Lung (tissue), 12 donors: Measurements from ENCODE around the gene CDH4. TPM values are rescaled to one million over a fixed set of nuclear protein-coding genes. Genes with fewer than 3 reads are reported as not detected.

Experiments
- ATAC-seq: fragments of 200-7000 bp; cut with Tn5 transposase; one replicate; pipeline ENCODE4 v1.9.1; 2020; ENCODE audit warnings: moderate number of reproducible peaks; ENCODE audit not compliant: insufficient read depth, low FRiP score
- DNase-seq, 3 donors: peaks; one replicate each; pipeline ENCODE4 v3.0.0-alpha.2; 2013 to 2017
- H3K27ac ChIP-seq, 2 donors: one replicate each; pipeline ENCODE4 v1.5.1; 2013; ENCODE audit warnings: mild to moderate bottlenecking in 2 of 2, moderate library complexity in 2 of 2, control low read depth in 1 of 2, inconsistent platforms in 1 of 2, low read depth in 1 of 2, low read length in 1 of 2
- H3K27me3 ChIP-seq, 3 donors: one replicate each; pipeline ENCODE4 v1.5.1; 2013; ENCODE audit warnings: low read length in 2 of 3; ENCODE audit not compliant: control insufficient read depth in 3 of 3, insufficient read depth in 3 of 3
- H3K36me3 ChIP-seq, 4 donors: one replicate each; pipeline ENCODE4 v1.5.1; 2013; ENCODE audit warnings: low read length in 4 of 4, mild to moderate bottlenecking in 1 of 4, moderate library complexity in 1 of 4; ENCODE audit not compliant: control insufficient read depth in 4 of 4, insufficient read depth in 4 of 4
- H3K4me1 ChIP-seq, 5 donors: one replicate each; pipeline ENCODE4 v1.5.1; 2013; ENCODE audit warnings: low read length in 5 of 5, mild to moderate bottlenecking in 2 of 5, moderate library complexity in 1 of 5; ENCODE audit not compliant: control insufficient read depth in 5 of 5, insufficient read depth in 5 of 5
- H3K4me3 ChIP-seq: one replicate; pipeline ENCODE4 v1.5.1; 2013; ENCODE audit warnings: mild to moderate bottlenecking, control low read depth, moderate library complexity
- H3K9ac ChIP-seq, 2 donors: one replicate each; pipeline ENCODE4 v1.5.1; 2013; ENCODE audit warnings: low read length in 2 of 2, control low read depth in 1 of 2; ENCODE audit not compliant: insufficient read depth in 1 of 2
- H3K9me3 ChIP-seq, 4 donors: one replicate each; pipeline ENCODE4 v1.5.1; 2013; ENCODE audit warnings: low read length in 3 of 4, mild to moderate bottlenecking in 1 of 4, moderate library complexity in 1 of 4; ENCODE audit not compliant: control insufficient read depth in 4 of 4, insufficient read depth in 3 of 4
- WGBS, 2 donors: extraction: QIAGEN DNeasy Blood & Tissue Kit; methylation state at CpG; one replicate each; pipeline ENCODE4 v1.1.7; 2013; 5-methylcytosine and 5-hydroxymethylcytosine counted together
- polyA plus RNA-seq, 2 donors: library from polyadenylated mRNA; stranded (reverse); fragments of 200-250 nt; gene quantifications; one replicate each; pipeline ENCODE4 v1.2.1, GENCODE V29; 2013
- total RNA-seq, 2 donors: library from RNA; depleted of rRNA in 1 of 2; stranded (reverse); fragments of >200 nt in 1 of 2; gene quantifications; one replicate each; pipeline ENCODE4 v1.2.1, GENCODE V29; 2014 to 2021
- TF ChIP-seq, protein P1 (sequence below): IDR thresholded peaks from 2 replicates; pipeline ENCODE4 v1.5.1; 2012; ENCODE audit warnings: mild to moderate bottlenecking; ENCODE audit errors: control extremely low read depth, extremely low read depth
- donor health status: control.
- donor health status: control.
- donor health status: Bipolar disorder and iron deficiency.
- donor health status: healthy.
- donor health status: DM: yes; HTN: yes; CAD: no.

CDH4 gene
- total and polyA plus RNA-seq, 4 donors, result 0.10 to 2.1 (median 0.34) TPM

DNA sequence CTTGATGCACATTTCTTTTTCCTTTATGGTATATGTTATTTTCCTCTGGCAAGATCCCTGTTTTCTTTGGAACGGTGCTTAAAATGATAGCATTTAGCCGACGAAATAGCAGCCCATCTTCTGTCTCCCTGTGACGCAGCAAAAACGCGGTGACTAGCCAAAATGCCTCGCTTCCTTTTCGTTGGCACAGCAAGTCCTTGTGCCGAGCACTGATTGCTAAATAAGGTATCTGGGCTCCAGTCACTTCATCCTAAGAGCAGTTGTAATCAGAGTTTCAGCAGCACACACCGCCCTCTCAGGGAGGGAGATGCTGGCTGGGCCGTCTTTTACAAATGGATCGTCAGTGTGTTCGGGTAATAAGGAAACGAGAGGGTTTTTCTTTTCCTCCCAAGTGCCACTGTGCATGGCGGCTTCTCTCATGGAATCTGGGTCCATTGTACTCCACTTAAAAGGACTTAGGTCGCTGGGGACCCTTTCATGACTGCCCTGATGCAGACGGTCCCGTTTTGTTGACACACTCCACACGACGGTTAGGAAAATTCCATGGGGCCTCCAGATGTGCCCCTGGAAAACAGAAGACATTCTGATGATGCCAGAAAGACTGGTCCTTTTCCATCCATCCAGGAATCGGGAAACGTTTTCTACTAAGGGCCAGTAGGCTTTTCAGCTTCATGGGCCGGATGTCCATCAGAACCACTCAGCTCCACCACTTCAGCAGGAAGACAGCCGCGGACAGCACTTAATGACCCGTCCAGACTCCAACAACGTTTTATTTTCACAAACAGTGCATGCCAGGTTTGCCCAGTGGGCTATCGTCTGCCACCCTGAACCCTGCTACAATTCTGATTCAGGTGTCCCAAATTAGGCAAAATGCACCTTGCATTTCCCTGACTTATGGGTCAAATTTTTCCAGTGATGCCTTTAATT, 185.5 kb downstream of the CDH4 start:
- no peak overlapping the region for H3K27ac ChIP-seq
- TF ChIP-seq, protein P1, sequence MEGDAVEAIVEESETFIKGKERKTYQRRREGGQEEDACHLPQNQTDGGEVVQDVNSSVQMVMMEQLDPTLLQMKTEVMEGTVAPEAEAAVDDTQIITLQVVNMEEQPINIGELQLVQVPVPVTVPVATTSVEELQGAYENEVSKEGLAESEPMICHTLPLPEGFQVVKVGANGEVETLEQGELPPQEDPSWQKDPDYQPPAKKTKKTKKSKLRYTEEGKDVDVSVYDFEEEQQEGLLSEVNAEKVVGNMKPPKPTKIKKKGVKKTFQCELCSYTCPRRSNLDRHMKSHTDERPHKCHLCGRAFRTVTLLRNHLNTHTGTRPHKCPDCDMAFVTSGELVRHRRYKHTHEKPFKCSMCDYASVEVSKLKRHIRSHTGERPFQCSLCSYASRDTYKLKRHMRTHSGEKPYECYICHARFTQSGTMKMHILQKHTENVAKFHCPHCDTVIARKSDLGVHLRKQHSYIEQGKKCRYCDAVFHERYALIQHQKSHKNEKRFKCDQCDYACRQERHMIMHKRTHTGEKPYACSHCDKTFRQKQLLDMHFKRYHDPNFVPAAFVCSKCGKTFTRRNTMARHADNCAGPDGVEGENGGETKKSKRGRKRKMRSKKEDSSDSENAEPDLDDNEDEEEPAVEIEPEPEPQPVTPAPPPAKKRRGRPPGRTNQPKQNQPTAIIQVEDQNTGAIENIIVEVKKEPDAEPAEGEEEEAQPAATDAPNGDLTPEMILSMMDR, result no peak
- ATAC-seq, result no peak
- H3K9ac ChIP-seq, result no peak overlapping the region
- no peaks in the 10 kb centered on the region for H3K36me3 ChIP-seq
- peaks cover 0 to 10% (median 0%) of the 10 kb centered on the region in 4 donors for H3K9me3 ChIP-seq
- DNase-seq, result peak in 2 of 3 donors; percentile 24 to 48
- H3K4me3 ChIP-seq, result no peak overlapping the region
- H3K4me1 ChIP-seq, result peaks cover 0 to 14% (median 0%) of the 10 kb centered on the region in 5 donors
- H3K27me3 ChIP-seq, result peaks cover 0 to 34% (median 9%) of the 10 kb centered on the region in 3 donors
- WGBS, 2 donors, result 33 to 39% methylated on average over 28 of the region's 28 CpGs

DNA sequence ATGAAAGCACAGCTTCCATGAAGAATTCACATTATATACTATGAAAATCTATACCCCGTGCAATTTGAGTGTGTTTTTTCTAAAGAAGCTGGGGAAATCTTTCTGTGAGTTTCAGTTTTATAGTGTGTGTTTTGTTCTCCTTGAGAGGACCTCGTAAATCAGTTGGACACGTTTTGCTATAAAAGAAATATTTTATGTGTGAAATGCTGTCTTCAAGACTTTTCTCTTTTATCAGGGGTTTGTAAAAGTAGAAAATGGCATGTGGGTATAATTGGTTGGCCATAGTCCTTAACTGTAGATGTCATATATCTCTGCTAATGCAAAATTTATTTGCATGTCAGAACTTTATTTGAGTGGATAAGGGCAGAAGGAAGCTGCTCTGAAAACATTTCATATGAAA, 186.2 kb downstream of the CDH4 start:
- ATAC-seq (no peak), DNase-seq (no peak)
- 51 to 66% methylated on average over 3 of the region's 3 CpGs for WGBS, 2 donors
- TF ChIP-seq, protein P1, result no peak
- no peak overlapping the region for H3K27ac ChIP-seq
- no peak overlapping the region for H3K9ac ChIP-seq
- H3K9me3 ChIP-seq, result peaks cover 0 to 10% (median 0%) of the 10 kb centered on the region in 4 donors
- peaks cover 0 to 37% (median 6%) of the 10 kb centered on the region in 3 donors for H3K27me3 ChIP-seq
- no peaks in the 10 kb centered on the region for H3K36me3 ChIP-seq
- H3K4me3 ChIP-seq, result no peak overlapping the region
- H3K4me1 ChIP-seq, result peaks cover 0 to 14% (median 0%) of the 10 kb centered on the region in 5 donors

DNA sequence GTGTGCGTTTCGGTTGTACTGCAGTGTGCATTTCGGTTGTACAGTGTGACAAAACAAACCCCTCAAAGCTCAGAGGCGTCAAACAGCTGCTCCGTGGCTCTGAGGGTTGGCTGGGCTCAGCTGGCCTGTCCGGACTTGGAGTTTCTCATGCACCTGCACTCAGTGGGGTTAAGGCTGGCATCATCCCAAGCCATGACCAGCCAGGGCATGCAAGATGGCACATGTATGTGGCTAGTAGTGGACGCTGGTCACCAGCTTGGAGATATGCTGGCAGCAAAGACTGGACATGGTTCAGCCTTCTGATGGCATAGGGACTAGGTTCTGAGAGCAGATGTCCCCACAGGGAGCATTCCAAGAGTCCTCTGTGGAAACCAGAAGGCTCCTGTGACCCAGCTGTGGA, 187.2 kb downstream of the CDH4 start:
- DNase-seq (no peak), ATAC-seq (no peak)
- WGBS, 2 donors, result 82 to 86% methylated on average over 7 of the region's 7 CpGs
- TF ChIP-seq, protein P1, result no peak
- peaks cover 0 to 10% (median 0%) of the 10 kb centered on the region in 4 donors for H3K9me3 ChIP-seq
- no peaks in the 10 kb centered on the region for H3K36me3 ChIP-seq
- no peak overlapping the region for H3K9ac ChIP-seq
- H3K4me1 ChIP-seq, result peaks cover 0 to 12% (median 0%) of the 10 kb centered on the region in 5 donors
- no peak overlapping the region for H3K27ac ChIP-seq
- H3K4me3 ChIP-seq, result no peak overlapping the region
- H3K27me3 ChIP-seq, result peaks cover 0 to 40% (median 0%) of the 10 kb centered on the region in 3 donors
